ENCODE measurements around the gene RASA2.

- TF ChIP-seq POLR2AphosphoS5 (IDR thresholded peaks at IDR 0.05) (no peak), CTCF (IDR thresholded peaks at IDR 0.05) (no peak), POLR2A (IDR thresholded peaks at IDR 0.05) (no peak)
Measured at GRCh38 chr3:141499965-141500364, 13.1 kb downstream of the RASA2 start.

Measured in stomach (tissue), 4 donors.